ENCODE results near the gene PEX13.
"Not testable (repeated sequence)": the region's sequence is repeated elsewhere in the genome, so short reads cannot be mapped to it uniquely, and the experiment has no call there.

PEX13 gene

DNA sequence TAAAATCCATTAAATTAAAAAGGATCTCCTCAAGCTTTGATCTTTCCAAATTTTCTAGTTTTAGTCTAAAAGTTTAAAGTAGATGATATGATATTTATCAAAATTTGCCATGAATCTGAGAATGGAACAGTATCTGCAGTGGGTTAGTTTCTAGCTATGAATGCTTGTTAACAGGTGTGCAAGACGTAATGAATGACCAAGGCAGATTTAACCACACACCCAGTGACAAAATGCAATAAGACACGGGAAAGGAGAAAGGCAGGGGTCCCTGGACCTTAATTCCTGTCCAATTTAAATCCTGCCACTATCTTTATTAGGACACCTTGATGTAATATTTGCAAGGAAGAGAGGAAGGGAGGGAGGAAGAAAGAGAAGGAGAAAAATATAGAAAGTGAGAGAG is 30.5 kb upstream of the PEX13 start:
- H3K27ac ChIP-seq, result no peak overlapping the region
- DNase-seq, result no peak
- peaks cover 18% of the 10 kb centered on the region for H3K9me3 ChIP-seq (ENCODE audit: severe bottlenecking)
- H3K27me3 ChIP-seq (ENCODE audit: insufficient read depth, low read depth, severe bottlenecking), result no peaks in the 10 kb centered on the region
- H3K36me3 ChIP-seq, result no peaks in the 10 kb centered on the region
- H3K4me3 ChIP-seq (ENCODE audit: low read depth, low read length), result no peak overlapping the region
- TF ChIP-seq CTCF (IDR thresholded peaks at IDR 0.05; ENCODE audit: low read depth, low read length), result no peak

DNA sequence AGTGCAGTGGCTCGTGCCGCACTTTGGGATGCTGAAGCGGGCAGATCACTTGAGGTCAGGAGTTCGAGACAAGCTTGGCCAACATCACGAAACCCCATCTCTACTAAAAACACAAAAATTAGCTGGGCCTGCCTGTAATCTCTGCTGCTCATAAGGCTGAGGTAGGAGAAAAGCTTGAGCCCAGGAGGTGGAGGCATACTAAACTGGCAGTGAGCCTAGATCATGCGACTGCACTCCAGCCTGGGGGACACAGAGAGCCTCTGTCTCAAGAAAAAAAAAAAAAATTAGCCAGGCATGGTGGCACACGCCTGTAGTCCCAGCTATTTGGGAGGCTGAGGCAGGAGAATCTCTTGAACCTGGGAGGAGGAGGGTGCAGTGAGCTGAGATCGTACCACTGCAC is 29.9 kb upstream of the PEX13 start:
- not testable (repeated sequence) for H3K27me3 ChIP-seq (ENCODE audit: insufficient read depth, low read depth, severe bottlenecking); H3K36me3 ChIP-seq; H3K4me3 ChIP-seq (ENCODE audit: low read depth, low read length); H3K27ac ChIP-seq; DNase-seq
- peaks cover 21% of the 10 kb centered on the region for H3K9me3 ChIP-seq (ENCODE audit: severe bottlenecking)

DNA sequence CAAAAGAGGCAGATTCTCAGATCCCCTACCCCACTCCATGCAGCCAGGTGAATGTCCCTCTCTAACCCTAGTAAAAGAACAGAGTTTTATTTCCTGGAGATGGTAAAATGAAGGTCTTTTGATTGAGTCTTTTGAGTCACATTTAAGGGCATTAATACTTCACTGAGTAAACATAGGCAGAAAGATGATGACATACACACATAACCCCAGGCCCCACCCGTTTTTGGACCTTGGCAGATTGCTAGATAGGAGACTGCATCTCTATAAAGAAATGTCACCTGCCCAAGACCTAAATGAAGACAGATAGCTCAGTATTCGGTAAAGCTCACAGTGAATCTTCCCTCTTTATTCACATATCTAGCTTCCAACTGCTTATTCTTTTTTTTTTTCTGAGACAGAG is 28.3 kb upstream of the PEX13 start:
- DNase-seq, result no peak
- Histone ChIP-seq H3K9me3 (ENCODE audit: severe bottlenecking) (peaks cover 24% of the 10 kb centered on the region), H3K27ac (no peak overlapping the region), H3K4me3 (ENCODE audit: low read depth, low read length) (no peak overlapping the region), H3K36me3 (no peaks in the 10 kb centered on the region), H3K27me3 (ENCODE audit: insufficient read depth, low read depth, severe bottlenecking) (no peaks in the 10 kb centered on the region)
- no peak for TF ChIP-seq CTCF (IDR thresholded peaks at IDR 0.05; ENCODE audit: low read depth, low read length)

DNA sequence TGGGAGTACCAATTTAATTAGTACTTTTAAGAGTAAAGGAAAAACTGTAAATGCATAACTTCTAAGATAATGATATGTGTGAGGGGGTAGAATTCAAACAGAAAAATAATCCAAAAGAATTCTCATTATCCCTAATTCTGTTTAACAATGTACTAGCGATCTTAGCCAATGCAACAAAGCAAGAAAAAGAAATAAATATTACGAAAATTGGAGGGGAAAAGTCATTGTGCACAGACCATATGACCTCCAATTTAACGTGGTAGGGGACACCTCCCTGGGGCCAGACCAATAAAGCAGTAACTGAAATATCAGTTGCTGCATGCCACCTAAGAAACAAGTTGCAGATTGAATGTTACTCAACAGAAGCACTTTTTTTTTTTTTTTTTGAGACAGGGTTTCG is 25.9 kb upstream of the PEX13 start:
- Histone ChIP-seq H3K4me3 (ENCODE audit: low read depth, low read length) (no peak overlapping the region), H3K27me3 (ENCODE audit: insufficient read depth, low read depth, severe bottlenecking) (no peaks in the 10 kb centered on the region), H3K9me3 (ENCODE audit: severe bottlenecking) (peaks cover 24% of the 10 kb centered on the region), H3K36me3 (no peaks in the 10 kb centered on the region), H3K27ac (no peak overlapping the region)
- DNase-seq, result no peak
- TF ChIP-seq CTCF (IDR thresholded peaks at IDR 0.05; ENCODE audit: low read depth, low read length), result no peak

DNA sequence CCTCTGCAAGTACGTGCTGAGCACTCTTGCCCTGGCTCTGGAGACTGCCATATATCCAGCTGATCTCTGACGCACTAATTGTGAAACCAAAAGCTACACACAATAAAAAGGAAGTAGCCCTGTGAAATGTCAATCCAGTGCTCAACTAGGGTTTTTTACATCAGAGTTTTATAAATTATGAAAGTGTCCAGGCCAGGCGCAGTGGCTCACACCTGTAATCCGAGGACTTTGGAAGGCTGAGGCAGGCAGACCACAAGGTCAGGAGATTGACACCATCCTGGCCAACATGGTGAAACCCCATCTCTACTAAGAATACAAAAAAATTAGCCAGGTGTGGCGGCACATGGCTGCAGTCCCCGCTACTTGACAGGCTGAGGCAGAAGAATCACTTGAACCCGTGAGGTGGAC is 24.5 kb upstream of the PEX13 start:
- no peak overlapping the region for H3K27ac ChIP-seq
- no peak for TF ChIP-seq CTCF (IDR thresholded peaks at IDR 0.05; ENCODE audit: low read depth, low read length)
- no peak for DNase-seq
- H3K36me3 ChIP-seq, result no peaks in the 10 kb centered on the region
- no peaks in the 10 kb centered on the region for H3K27me3 ChIP-seq (ENCODE audit: insufficient read depth, low read depth, severe bottlenecking)
- peaks cover 24% of the 10 kb centered on the region for H3K9me3 ChIP-seq (ENCODE audit: severe bottlenecking)
- no peak overlapping the region for H3K4me3 ChIP-seq (ENCODE audit: low read depth, low read length)

DNA sequence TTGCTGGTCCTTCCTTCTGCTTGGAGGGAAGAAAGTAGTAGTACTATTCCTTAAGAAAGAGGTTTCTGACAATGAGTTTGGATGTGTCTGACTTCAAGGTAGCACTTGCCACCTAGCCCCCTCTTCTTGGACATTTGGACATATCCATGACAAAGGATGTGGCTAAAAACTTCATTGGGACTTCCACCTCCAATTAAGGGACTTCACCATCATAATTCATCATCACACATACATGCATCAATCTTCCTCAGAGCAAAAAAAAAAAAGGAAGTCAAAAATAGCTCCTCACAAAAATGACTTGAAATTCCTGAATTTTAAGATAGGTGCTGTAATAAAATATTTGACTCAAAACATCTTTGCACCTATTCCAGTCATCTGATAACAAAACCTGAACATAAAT is 23.4 kb upstream of the PEX13 start:
- Histone ChIP-seq H3K4me3 (ENCODE audit: low read depth, low read length) (no peak overlapping the region), H3K27ac (no peak overlapping the region), H3K27me3 (ENCODE audit: insufficient read depth, low read depth, severe bottlenecking) (no peaks in the 10 kb centered on the region), H3K36me3 (no peaks in the 10 kb centered on the region), H3K9me3 (ENCODE audit: severe bottlenecking) (peaks cover 24% of the 10 kb centered on the region)
- no peak for TF ChIP-seq CTCF (IDR thresholded peaks at IDR 0.05; ENCODE audit: low read depth, low read length)
- DNase-seq, result no peak
